Gastroesophageal sphincter (tissue), 4 donors: ENCODE data around the gene FBXO48. TPM values are rescaled to one million over a fixed set of nuclear protein-coding genes. Genes with fewer than 3 reads are reported as not detected.
A peak's percentile ranks its signal among the peaks of the same experiment; 100 is the strongest.

Source experiments
- ATAC-seq: fragments of 150-250 bp; one replicate; pipeline ENCODE4 v1.9.1; 2016; ENCODE audit warnings: mild to moderate bottlenecking, moderate library complexity
- H3K27ac ChIP-seq, 4 donors: fragments of 200-600 bp; sonication (generic) in 3 of 4; 1 replicate in 3 of 4; 2 replicates in 1 of 4; pipeline ENCODE4 v1.5.1; 2016 to 2019
- H3K27me3 ChIP-seq: fragments of 200-600 bp; sonication (generic); one replicate; pipeline ENCODE4 v1.5.1; 2019
- H3K36me3 ChIP-seq, 2 donors: fragments of 200-600 bp; sonication (generic); one replicate each; pipeline ENCODE4 v1.5.1; 2019; ENCODE audit warnings: control low read depth in 1 of 2
- H3K4me1 ChIP-seq, 3 donors: fragments of 200-600 bp; sonication (generic); 1 replicate in 2 of 3; 2 replicates in 1 of 3; pipeline ENCODE4 v1.5.1; 2016 to 2019; ENCODE audit warnings: control low read depth in 2 of 3
- H3K4me3 ChIP-seq, 2 donors: fragments of 200-600 bp; sonication (generic); one replicate each; pipeline ENCODE4 v1.5.1; 2019; ENCODE audit warnings: mild to moderate bottlenecking in 1 of 2, moderate library complexity in 1 of 2
- H3K9me3 ChIP-seq, 3 donors: fragments of 200-600 bp; sonication (generic); one replicate each; pipeline ENCODE4 v1.5.1; 2017 to 2019; ENCODE audit warnings: control low read depth in 2 of 3
- CTCF ChIP-seq, 4 experiments: fragments of 200-600 bp in 2 of 4; fragments of 450-650 bp in 2 of 4; sonication (generic) in 1 of 4; IDR thresholded peaks; one replicate each; pipeline ENCODE4 v1.5.1; 2017 to 2019; ENCODE audit warnings: antibody characterized with exemption in 4 of 4, mild to moderate bottlenecking in 2 of 4, moderate library complexity in 2 of 4
- EP300 ChIP-seq: sonication (generic); formaldehyde crosslinking; IDR thresholded peaks from one replicate; pipeline ENCODE4 v1.6.1; 2017; ENCODE audit warnings: antibody characterized with exemption, mild to moderate bottlenecking
- POLR2A ChIP-seq, 2 donors: fragments of 450-650 bp; IDR thresholded peaks; one replicate each; pipeline ENCODE4 v1.6.1; 2017; ENCODE audit warnings: antibody characterized with exemption in 2 of 2, mild to moderate bottlenecking in 2 of 2, moderate library complexity in 1 of 2
- POLR2AphosphoS5 ChIP-seq: sonication (generic); formaldehyde crosslinking; IDR thresholded peaks from one replicate; pipeline ENCODE4 v1.6.1; 2017; ENCODE audit warnings: antibody characterized with exemption
- WGBS, 2 donors: methylation state at CpG; one replicate each; pipeline ENCODE4 v1.1.5; 2018; ENCODE audit warnings: low coverage in 1 of 2; 5-methylcytosine and 5-hydroxymethylcytosine counted together
- total RNA-seq, 4 donors: library from RNA; depleted of rRNA; stranded (reverse); fragments of >200 nt; gene quantifications; one replicate each; pipeline ENCODE4 v1.1.0, GENCODE V29; 2016

Gene FBXO48
- total RNA-seq, 4 donors from 2014 or later, result 0.35 to 1.2 (median 0.62) TPM

DNA sequence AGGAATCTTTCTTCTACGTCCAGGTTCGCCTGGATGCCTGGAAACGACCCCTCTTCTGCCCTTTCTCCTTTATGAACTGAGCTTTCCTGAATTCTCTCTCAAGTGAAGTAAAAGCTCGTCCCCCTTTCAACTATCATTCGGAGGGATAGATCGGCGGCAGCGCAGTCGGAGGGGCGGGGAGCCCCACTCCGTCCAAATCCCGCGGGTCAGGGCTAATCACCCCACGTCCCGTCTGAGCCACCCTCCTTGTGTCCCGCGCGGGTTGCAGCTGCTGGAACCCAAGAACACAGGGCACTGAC is 367 bp downstream of the FBXO48 start:
- Histone ChIP-seq H3K27me3 (no peaks in the 10 kb centered on the region), H3K4me3 (peak overlapping the region; percentile 74 to 99), H3K4me1 (peaks cover 0 to 24% (median 7%) of the 10 kb centered on the region in 3 donors), H3K36me3 (no peaks in the 10 kb centered on the region), H3K27ac (peak overlapping the region; percentile 30 to 92 (median 86)), H3K9me3 (no peaks in the 10 kb centered on the region)
- 0% methylated on average over 11 of the region's 18 CpGs; no CpG with 5 or more reads in 1 of the 2 donors for WGBS, 2 donors
- no peak for TF ChIP-seq POLR2AphosphoS5
- TF ChIP-seq EP300, result no peak
- TF ChIP-seq CTCF (IDR thresholded peaks at IDR 0.05), result no peak
- no peak for TF ChIP-seq POLR2A (IDR thresholded peaks at IDR 0.05)
- peak; percentile 9 for ATAC-seq

GRCh38 chr2:68466361-68466777 is 725 bp downstream of the FBXO48 start:
- Histone ChIP-seq H3K9me3 (no peaks in the 10 kb centered on the region), H3K27ac (peak overlapping the region in 3 of 4 donors; percentile 86 to 92 (median 86)), H3K36me3 (no peaks in the 10 kb centered on the region), H3K4me1 (peaks cover 0 to 24% (median 7%) of the 10 kb centered on the region in 3 donors), H3K27me3 (no peaks in the 10 kb centered on the region), H3K4me3 (peak overlapping the region; percentile 74 to 99)
- ATAC-seq, result no peak
- 3 to 26% methylated on average over 3 to 11 of the region's 11 CpGs for WGBS, 2 donors
- TF ChIP-seq POLR2A (IDR thresholded peaks at IDR 0.05), result no peak
- TF ChIP-seq CTCF (IDR thresholded peaks at IDR 0.05), result peak in 2 of 4 experiments; percentile 9 to 36

DNA sequence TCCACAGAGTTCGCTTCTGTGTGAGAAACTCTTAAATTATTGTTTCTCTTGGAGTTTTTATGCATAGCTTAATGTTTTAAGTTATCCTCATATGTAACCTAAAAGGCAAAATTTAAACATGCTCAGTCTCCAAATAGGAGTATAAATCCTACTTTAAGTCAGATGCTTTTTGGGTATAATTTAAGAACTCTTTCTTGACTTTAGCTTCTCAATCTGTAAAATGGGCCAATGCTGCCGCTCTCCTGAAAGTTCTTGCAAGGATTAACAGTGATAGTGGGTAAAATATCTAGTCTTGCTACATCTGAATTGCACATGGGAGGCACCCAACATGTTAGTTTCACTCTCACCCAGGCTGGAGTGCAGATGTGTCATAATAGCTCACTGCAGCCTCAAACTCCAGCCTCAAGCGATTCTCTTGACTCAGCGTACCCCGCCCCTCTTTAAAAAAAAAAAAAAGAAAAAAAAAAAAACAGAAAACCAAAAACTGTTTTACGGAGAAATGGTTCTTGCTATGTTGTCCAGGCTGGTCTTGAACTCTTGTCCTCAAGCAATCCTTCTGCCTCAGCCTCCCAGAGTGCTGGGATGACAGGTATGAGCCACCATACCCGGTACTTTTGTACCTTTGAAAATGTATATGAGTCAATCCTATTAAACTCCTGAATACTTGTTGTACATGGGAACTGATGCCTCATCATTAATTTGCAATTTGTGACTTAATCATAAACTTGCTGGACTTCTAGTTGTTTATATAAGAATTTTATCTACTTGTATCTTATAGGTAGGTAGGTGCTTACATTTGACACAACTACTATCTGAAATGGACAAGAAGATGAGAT is 1.8 kb downstream of the FBXO48 start:
- TF ChIP-seq EP300, result no peak
- TF ChIP-seq POLR2AphosphoS5, result no peak
- TF ChIP-seq CTCF (IDR thresholded peaks at IDR 0.05), result no peak
- no peak for TF ChIP-seq POLR2A (IDR thresholded peaks at IDR 0.05)
- no peak overlapping the region for H3K27ac ChIP-seq

DNA sequence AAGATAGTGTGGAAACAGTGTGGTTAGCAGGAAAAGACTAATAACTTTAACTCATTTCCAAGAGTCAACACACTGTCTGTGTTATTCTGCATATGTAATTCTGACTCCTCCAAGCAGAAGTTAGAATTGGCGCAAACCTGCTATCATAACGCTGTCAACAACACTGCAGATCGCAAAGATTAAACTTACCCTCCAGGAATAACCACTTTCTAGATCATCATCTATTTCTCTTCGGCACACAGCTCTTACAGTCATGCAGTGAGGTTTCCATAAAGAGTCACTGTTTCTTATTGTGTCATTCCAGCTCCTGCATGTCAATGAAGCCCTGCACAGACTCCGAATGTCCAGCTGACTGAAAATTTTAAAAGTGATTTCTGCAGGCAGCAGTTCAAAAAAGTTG is 2.4 kb downstream of the FBXO48 start:
- 93% methylated on average over 5 of the region's 5 CpGs for WGBS, 2 donors
- no peaks in the 10 kb centered on the region for H3K36me3 ChIP-seq
- H3K27ac ChIP-seq, result no peak overlapping the region
- no peak for TF ChIP-seq POLR2A (IDR thresholded peaks at IDR 0.05)
- no peak for TF ChIP-seq CTCF (IDR thresholded peaks at IDR 0.05)
- TF ChIP-seq POLR2AphosphoS5, result no peak
- no peak for TF ChIP-seq EP300
- no peak overlapping the region for H3K4me3 ChIP-seq
- H3K4me1 ChIP-seq, result peaks cover 0 to 24% (median 7%) of the 10 kb centered on the region in 3 donors
- no peak for ATAC-seq
- no peaks in the 10 kb centered on the region for H3K9me3 ChIP-seq
- H3K27me3 ChIP-seq, result no peaks in the 10 kb centered on the region

More for the DNA sequence above, 1.8 kb downstream of the FBXO48 start:
- Histone ChIP-seq H3K27me3 (no peaks in the 10 kb centered on the region), H3K9me3 (no peaks in the 10 kb centered on the region), H3K4me1 (peaks cover 0 to 24% (median 7%) of the 10 kb centered on the region in 3 donors), H3K36me3 (no peaks in the 10 kb centered on the region), H3K4me3 (no peak overlapping the region)
- WGBS, 2 donors, result 94% methylated on average over 4 to 7 of the region's 7 CpGs
- ATAC-seq, result no peak

GRCh38 chr2:68463287-68463877 is 3.7 kb downstream of the FBXO48 start:
- WGBS, 2 donors, result 0% methylated on average over 1 of the region's 1 CpG
- TF ChIP-seq POLR2AphosphoS5 (no peak), CTCF (IDR thresholded peaks at IDR 0.05) (peak; percentile 59 to 74 (median 66)), POLR2A (IDR thresholded peaks at IDR 0.05) (no peak)
- no peak for ATAC-seq
- no peak overlapping the region for H3K4me3 ChIP-seq
- H3K27ac ChIP-seq, result no peak overlapping the region
- no peaks in the 10 kb centered on the region for H3K9me3 ChIP-seq
- H3K4me1 ChIP-seq, result peaks cover 0 to 19% (median 5%) of the 10 kb centered on the region in 3 donors
- H3K36me3 ChIP-seq, result no peaks in the 10 kb centered on the region
- H3K27me3 ChIP-seq, result no peaks in the 10 kb centered on the region
